Thoracic aorta (tissue), 2 donors: Measurements from ENCODE around the gene OTOP2. TPM values are rescaled to one million over a fixed set of nuclear protein-coding genes. Genes with fewer than 3 reads are reported as not detected.
A peak's percentile ranks its signal among the peaks of the same experiment; 100 is the strongest.

Experiments used
- ATAC-seq: fragments of 150-250 bp; one replicate; pipeline ENCODE4 v1.8.0; 2017; ENCODE audit warnings: low read depth; ENCODE audit not compliant: insufficient number of reproducible peaks, low FRiP score
- DNase-seq: peaks from one replicate; pipeline ENCODE4 v3.0.0-alpha.2; 2020; ENCODE audit warnings: low spot score
- H3K27ac ChIP-seq, 2 donors: fragments of 200-600 bp; sonication (generic); 1 replicate in 1 of 2; 2 replicates in 1 of 2; pipeline ENCODE4 v1.5.1; 2016; ENCODE audit warnings: mild to moderate bottlenecking in 2 of 2, moderate library complexity in 2 of 2
- H3K27me3 ChIP-seq: fragments of 200-600 bp; sonication (generic); replicated peaks from 2 replicates; pipeline ENCODE4 v1.6.0; 2016; ENCODE audit warnings: mild to moderate bottlenecking; ENCODE audit not compliant: insufficient read depth
- H3K36me3 ChIP-seq: fragments of 200-600 bp; sonication (generic); one replicate; pipeline ENCODE4 v1.5.1; 2016
- H3K4me1 ChIP-seq, 2 donors: fragments of 200-600 bp; sonication (generic); 1 replicate in 1 of 2; 2 replicates in 1 of 2; pipeline versions ENCODE4 v1.5.1 to v1.6.0; 2016; ENCODE audit warnings: low read depth in 2 of 2, mild to moderate bottlenecking in 1 of 2; ENCODE audit not compliant: control insufficient read depth in 1 of 2
- H3K4me3 ChIP-seq: fragments of 200-600 bp; sonication (generic); 2 replicates; pipeline ENCODE4 v1.5.1; 2016; ENCODE audit warnings: mild to moderate bottlenecking
- H3K9me3 ChIP-seq: fragments of 200-600 bp; sonication (generic); 2 replicates; pipeline ENCODE4 v1.5.1; 2016
- CTCF ChIP-seq: fragments of 200-600 bp; sonication (generic); IDR thresholded peaks from one replicate; pipeline ENCODE4 v1.5.1; 2019; ENCODE audit warnings: antibody characterized with exemption
- total RNA-seq, 2 donors: library from RNA; depleted of rRNA; stranded (reverse); fragments of >200 nt; gene quantifications; one replicate each; pipeline versions ENCODE4 v1.1.0 to v1.2.3, GENCODE V29; 2016

The OTOP2 gene
- total RNA-seq, 2 donors from 2014 or later, result not detected

- Histone ChIP-seq H3K36me3 (no peaks in the 10 kb centered on the region), H3K4me3 (no peak overlapping the region), H3K9me3 (no peaks in the 10 kb centered on the region), H3K27me3 (peaks cover 4% of the 10 kb centered on the region), H3K27ac (no peak overlapping the region), H3K4me1 (peaks cover 18 to 19% of the 10 kb centered on the region in 2 donors)
- no peak for TF ChIP-seq CTCF
- no peak for ATAC-seq
- no peak for DNase-seq
These were observed 2.3 kb upstream of the OTOP2 start for GRCh38 chr17:74921769-74922168.

- peaks cover 4% of the 10 kb centered on the region for H3K27me3 ChIP-seq
- ATAC-seq, result no peak
- no peak overlapping the region for H3K4me3 ChIP-seq
These were observed 1.9 kb upstream of the OTOP2 start for GRCh38 chr17:74922172-74922571.

DNA sequence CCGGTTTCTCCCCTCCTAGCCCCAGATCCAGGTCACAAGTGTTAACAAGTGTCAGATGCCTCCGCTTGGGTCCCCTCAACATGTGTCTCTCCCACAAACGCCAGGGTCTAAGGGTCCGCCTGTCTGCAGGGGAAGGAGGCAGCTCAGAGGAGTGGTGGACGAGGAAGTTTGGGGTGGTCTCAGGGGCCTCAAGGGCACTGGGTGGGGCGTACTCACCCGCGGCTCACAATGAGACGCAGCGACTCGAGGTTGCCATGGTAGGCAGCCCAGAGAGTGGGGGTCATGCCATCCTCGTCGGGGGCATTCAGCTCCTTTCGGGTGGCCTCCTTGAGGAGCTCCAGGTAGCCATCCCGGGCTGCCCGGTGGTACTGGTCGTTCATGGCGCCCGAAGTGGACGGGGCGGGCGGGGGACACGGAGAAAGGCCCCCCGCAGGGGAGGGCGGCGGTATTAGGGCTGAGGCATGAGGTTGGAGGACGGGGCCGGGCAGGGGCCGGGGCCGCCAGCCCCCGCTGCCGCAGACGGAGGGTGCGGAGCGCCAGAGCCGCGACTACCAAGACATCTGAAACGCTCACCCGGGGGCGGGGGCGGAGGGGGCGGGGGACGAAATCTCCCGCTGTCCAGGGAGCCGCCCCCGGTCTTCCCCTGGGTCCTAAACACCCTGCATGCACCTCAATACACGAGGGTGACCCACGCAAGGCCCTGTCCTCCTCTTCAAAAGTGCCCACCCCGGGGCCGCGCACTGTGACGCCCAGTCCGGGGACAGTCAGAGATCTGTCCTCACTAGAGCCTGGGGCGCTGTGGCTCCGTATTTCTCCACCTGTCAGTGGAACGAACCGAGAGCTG lies 1.2 kb upstream of the OTOP2 start, which contains the start of gene USH1G:
Gene USH1G (minus strand): TSS at position 562 of the 844 bp plus-strand sequence. CDS start 182 bp downstream, at position 380.
- Histone ChIP-seq H3K4me3 (peak within 1 kb of the TSS; percentile 62), H3K9me3 (no peaks in the 10 kb centered on the region), H3K27me3 (peaks cover 4% of the 10 kb centered on the region), H3K27ac (no peak within 1 kb of the TSS), H3K4me1 (peaks cover 18 to 19% of the 10 kb centered on the region in 2 donors), H3K36me3 (no peaks in the 10 kb centered on the region)
- DNase-seq (no peak), ATAC-seq (no peak)
- no peak for TF ChIP-seq CTCF

More at GRCh38 chr17:74922172-74922571, 1.9 kb upstream of the OTOP2 start:
- no peak overlapping the region for H3K27ac ChIP-seq
- peaks cover 18 to 19% of the 10 kb centered on the region in 2 donors for H3K4me1 ChIP-seq
- H3K9me3 ChIP-seq, result no peaks in the 10 kb centered on the region
- H3K36me3 ChIP-seq, result no peaks in the 10 kb centered on the region
- no peak for TF ChIP-seq CTCF
- DNase-seq, result no peak

DNA sequence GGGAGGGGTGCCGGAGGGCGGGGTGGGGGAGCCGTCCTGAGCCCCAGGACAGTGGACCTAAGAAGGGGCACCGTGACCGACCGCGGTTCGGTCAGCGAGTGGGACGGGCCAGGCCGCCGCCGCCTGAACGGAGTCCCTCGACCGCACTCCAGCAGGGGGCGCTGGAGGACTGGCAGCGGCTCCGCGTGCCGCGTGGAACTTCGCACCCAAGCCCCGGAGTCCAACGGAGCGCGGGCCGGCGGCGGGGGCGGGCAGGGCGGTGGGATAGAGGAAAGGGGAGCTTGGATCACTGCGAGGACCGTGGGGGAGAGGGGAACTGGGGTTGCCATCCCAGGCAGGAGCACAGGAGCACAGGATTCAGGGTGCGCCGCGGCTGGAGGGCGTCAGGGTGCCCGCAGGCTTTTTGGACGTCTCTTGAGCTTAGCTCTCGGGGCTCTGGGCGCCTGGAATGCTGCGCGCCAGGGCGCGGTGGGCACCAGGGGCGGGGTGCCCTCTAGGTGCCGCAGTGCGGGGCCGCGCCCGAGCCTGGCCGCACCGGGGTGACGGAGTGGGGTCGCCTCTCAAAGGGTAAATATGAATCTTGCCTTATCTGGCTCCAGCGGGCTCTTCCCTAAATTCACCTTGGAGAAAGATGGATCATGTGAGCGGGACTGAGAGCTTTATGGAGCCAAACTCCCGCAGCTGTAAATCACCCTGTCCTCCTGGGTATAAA lies 379 bp upstream of the OTOP2 start:
- Histone ChIP-seq H3K27me3 (peaks cover 4% of the 10 kb centered on the region), H3K4me3 (peak overlapping the region; percentile 62), H3K27ac (no peak overlapping the region), H3K9me3 (no peaks in the 10 kb centered on the region), H3K36me3 (no peaks in the 10 kb centered on the region), H3K4me1 (peaks cover 18 to 19% of the 10 kb centered on the region in 2 donors)
- DNase-seq, result peak; percentile 19
- no peak for ATAC-seq
- peak; percentile 83 for TF ChIP-seq CTCF

DNA sequence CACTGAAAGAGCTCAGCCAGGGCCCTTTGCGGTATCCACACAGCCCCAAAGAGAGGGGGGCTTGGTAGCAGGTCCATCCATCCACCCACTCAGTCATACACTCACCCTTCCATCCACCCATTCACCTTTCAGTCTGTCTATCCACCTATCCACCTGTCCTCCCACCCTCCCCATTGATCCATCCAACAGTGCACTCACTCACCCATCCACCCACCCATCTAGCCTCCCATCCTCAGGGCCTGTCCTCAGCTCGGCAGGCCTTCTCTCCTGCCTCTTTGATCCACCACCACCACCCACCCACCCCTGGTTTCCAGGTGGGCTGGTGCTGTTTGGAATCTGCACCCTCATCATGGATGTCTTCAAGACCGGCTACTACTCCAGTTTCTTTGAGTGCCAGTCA lies 1.2 kb downstream of the OTOP2 start:
- no peaks in the 10 kb centered on the region for H3K36me3 ChIP-seq
- TF ChIP-seq CTCF, result no peak
- H3K4me3 ChIP-seq, result no peak overlapping the region
- ATAC-seq (no peak), DNase-seq (no peak)
- H3K9me3 ChIP-seq, result no peaks in the 10 kb centered on the region
- peaks cover 4% of the 10 kb centered on the region for H3K27me3 ChIP-seq
- peaks cover 18 to 19% of the 10 kb centered on the region in 2 donors for H3K4me1 ChIP-seq
- no peak overlapping the region for H3K27ac ChIP-seq
